HG02623 (cell line): ENCODE measurements around the gene OR51B4.
"Not testable (repeated sequence)": the region's sequence is repeated elsewhere in the genome, so short reads cannot be mapped to it uniquely, and the experiment has no call there.

Source experiments
- ATAC-seq: cut with Tn5 transposase; IDR thresholded peaks from one replicate; pipeline ENCODE4 v1.9.1; 2021; ENCODE audit warnings: moderate library complexity; ENCODE audit not compliant: unreplicated experiment

OR51B4 gene

GRCh38 chr11:5294342-5294995, 7.3 kb downstream of the OR51B4 start:
- ATAC-seq: not testable (repeated sequence)

- no peak for ATAC-seq
Observed at GRCh38 chr11:5293028-5293427, 8.7 kb downstream of the OR51B4 start.

GRCh38 chr11:5291207-5291838, 10.4 kb downstream of the OR51B4 start:
- ATAC-seq: peak; percentile 88

GRCh38 chr11:5290106-5290505, 11.6 kb downstream of the OR51B4 start:
- ATAC-seq: no peak

GRCh38 chr11:5289696-5290095, 12.1 kb downstream of the OR51B4 start:
- no peak for ATAC-seq

GRCh38 chr11:5288906-5289550, 12.7 kb downstream of the OR51B4 start:
- ATAC-seq: no peak

GRCh38 chr11:5288108-5288905, 13.4 kb downstream of the OR51B4 start:
- ATAC-seq: no peak

GRCh38 chr11:5286901-5287300, 14.8 kb downstream of the OR51B4 start:
- ATAC-seq: no peak

- no peak for ATAC-seq
Observed at GRCh38 chr11:5286351-5286750, 15.4 kb downstream of the OR51B4 start.

- no peak for ATAC-seq
Observed at GRCh38 chr11:5285703-5286340, 15.9 kb downstream of the OR51B4 start.

GRCh38 chr11:5284637-5285036, 17.1 kb downstream of the OR51B4 start:
- ATAC-seq: no peak

GRCh38 chr11:5283882-5284281, 17.9 kb downstream of the OR51B4 start:
- ATAC-seq: no peak

- ATAC-seq: no peak
Observed at GRCh38 chr11:5283086-5283485, 18.7 kb downstream of the OR51B4 start.

GRCh38 chr11:5282628-5283027, 19.1 kb downstream of the OR51B4 start:
- ATAC-seq: no peak

GRCh38 chr11:5281596-5281995, 20.1 kb downstream of the OR51B4 start:
- ATAC-seq: no peak

- peak; percentile 93 for ATAC-seq
Observed at GRCh38 chr11:5280582-5281102, 21.1 kb downstream of the OR51B4 start.

GRCh38 chr11:5279471-5280090, 22.2 kb downstream of the OR51B4 start:
- no peak for ATAC-seq

- ATAC-seq: no peak
Observed at GRCh38 chr11:5277807-5278382, 23.9 kb downstream of the OR51B4 start.

GRCh38 chr11:5276697-5277096, 25.0 kb downstream of the OR51B4 start:
- no peak for ATAC-seq
